ENCODE results near the gene GZMB.

The GZMB gene

GRCh38 chr14:24630087-24630871, 3.7 kb downstream of the GZMB start:
- DNase-seq, result no peak
- no peaks in the 10 kb centered on the region for H3K4me1 ChIP-seq
- no peaks in the 10 kb centered on the region for H3K27me3 ChIP-seq
- no peak overlapping the region for H3K4me3 ChIP-seq (ENCODE audit: low read depth, low read length)
- H3K36me3 ChIP-seq, result no peaks in the 10 kb centered on the region
- H3K9me3 ChIP-seq, result no peaks in the 10 kb centered on the region
- TF ChIP-seq CTCF (IDR thresholded peaks at IDR 0.05; ENCODE audit: low read depth, low read length), result no peak

- no peaks in the 10 kb centered on the region for H3K9me3 ChIP-seq
- H3K27me3 ChIP-seq, result no peaks in the 10 kb centered on the region
- DNase-seq, result no peak
- TF ChIP-seq CTCF (IDR thresholded peaks at IDR 0.05; ENCODE audit: low read depth, low read length), result no peak
- no peaks in the 10 kb centered on the region for H3K36me3 ChIP-seq
- no peak overlapping the region for H3K4me3 ChIP-seq (ENCODE audit: low read depth, low read length)
- no peaks in the 10 kb centered on the region for H3K4me1 ChIP-seq
Measured at GRCh38 chr14:24629521-24629920, 4.5 kb downstream of the GZMB start.

- Histone ChIP-seq H3K27me3 (no peaks in the 10 kb centered on the region), H3K36me3 (no peaks in the 10 kb centered on the region), H3K4me1 (no peaks in the 10 kb centered on the region), H3K9me3 (no peaks in the 10 kb centered on the region), H3K4me3 (ENCODE audit: low read depth, low read length) (no peak overlapping the region)
- TF ChIP-seq CTCF (IDR thresholded peaks at IDR 0.05; ENCODE audit: low read depth, low read length), result no peak
- no peak for DNase-seq
Measured at GRCh38 chr14:24613747-24614146, 20.2 kb downstream of the GZMB start.

GRCh38 chr14:24613241-24613640, 20.7 kb downstream of the GZMB start:
- no peak for TF ChIP-seq CTCF (IDR thresholded peaks at IDR 0.05; ENCODE audit: low read depth, low read length)
- H3K4me3 ChIP-seq (ENCODE audit: low read depth, low read length), result no peak overlapping the region
- DNase-seq, result no peak

GRCh38 chr14:24612196-24612595, 21.8 kb downstream of the GZMB start:
- Histone ChIP-seq H3K27me3 (no peaks in the 10 kb centered on the region), H3K9me3 (no peaks in the 10 kb centered on the region), H3K4me1 (no peaks in the 10 kb centered on the region), H3K36me3 (no peaks in the 10 kb centered on the region), H3K4me3 (ENCODE audit: low read depth, low read length) (no peak overlapping the region)
- TF ChIP-seq CTCF (IDR thresholded peaks at IDR 0.05; ENCODE audit: low read depth, low read length), result no peak
- DNase-seq, result no peak

More at GRCh38 chr14:24613241-24613640, 20.7 kb downstream of the GZMB start:
- H3K36me3 ChIP-seq, result no peaks in the 10 kb centered on the region
- H3K27me3 ChIP-seq, result no peaks in the 10 kb centered on the region
- no peaks in the 10 kb centered on the region for H3K9me3 ChIP-seq
- H3K4me1 ChIP-seq, result no peaks in the 10 kb centered on the region

GRCh38 chr14:24609655-24610344, 24.2 kb downstream of the GZMB start, which contains the start of gene GZMH:
TSS of gene GZMH (minus strand) at chr14:24609685. CDS start at chr14:24609613, 72 bp downstream.
- no peak for DNase-seq
- TF ChIP-seq CTCF (IDR thresholded peaks at IDR 0.05; ENCODE audit: low read depth, low read length), result no peak
- no peaks in the 10 kb centered on the region for H3K36me3 ChIP-seq

More at GRCh38 chr14:24609655-24610344, 24.2 kb downstream of the GZMB start, which contains the start of gene GZMH:
- Histone ChIP-seq H3K9me3 (no peaks in the 10 kb centered on the region), H3K27me3 (no peaks in the 10 kb centered on the region), H3K4me1 (no peaks in the 10 kb centered on the region), H3K4me3 (ENCODE audit: low read depth, low read length) (no peak within 1 kb of the TSS)
